Stimulated activated naive CD4-positive, alpha-beta T cell treated with Interleukin-2 at 50 U/mL for 16 hours (primary cell): ENCODE measurements around the gene PIN1.
"Not testable (repeated sequence)": the region's sequence is repeated elsewhere in the genome, so short reads cannot be mapped to it uniquely, and the experiment has no call there.

ENCODE experiments used
- DNase-seq: peaks from one replicate; lab custom pipeline; 2025; lab: John Stamatoyannopoulos, UW

The PIN1 gene

DNA sequence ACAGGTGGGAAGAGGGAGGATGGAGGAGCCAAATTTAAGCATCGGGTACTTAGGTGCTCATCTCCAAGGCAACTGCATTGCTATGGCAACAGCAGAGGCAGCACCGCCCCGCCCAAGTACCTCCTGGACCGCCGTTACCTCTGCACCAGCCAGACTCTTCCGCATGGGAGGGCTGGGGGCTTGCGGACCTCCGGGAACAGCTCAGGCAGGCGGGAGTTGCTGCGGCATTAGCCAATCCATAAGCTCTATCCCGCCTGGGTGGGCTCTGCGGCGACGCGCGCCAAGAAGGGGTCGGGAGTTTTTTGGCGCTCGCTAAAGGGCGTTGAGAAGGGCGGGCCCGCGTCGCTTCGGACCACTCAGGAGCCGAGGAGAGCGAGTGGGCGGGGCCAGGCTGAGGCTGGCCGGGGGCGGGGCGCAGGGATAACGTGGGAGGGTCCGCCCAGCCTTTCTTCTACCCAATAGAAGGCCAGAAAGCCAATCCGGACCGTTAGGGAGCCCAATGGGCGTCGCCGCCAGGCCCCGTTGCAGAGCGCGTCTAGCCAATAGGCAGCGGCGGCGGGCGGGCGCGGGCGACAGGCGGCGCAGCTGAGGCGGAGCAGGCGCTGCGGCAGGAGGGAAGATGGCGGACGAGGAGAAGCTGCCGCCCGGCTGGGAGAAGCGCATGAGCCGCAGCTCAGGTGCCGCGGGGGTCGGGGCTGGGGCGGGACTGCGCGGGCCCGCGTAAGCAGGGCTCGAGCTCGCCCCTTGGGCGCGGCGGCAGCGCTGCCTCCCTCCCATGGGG lies at the start of gene PIN1:
TSS of gene PIN1 (plus strand) at position 593 of the 781 bp plus-strand sequence. CDS start at position 620, 27 bp downstream.
- DNase-seq, result peak; percentile 99

DNA sequence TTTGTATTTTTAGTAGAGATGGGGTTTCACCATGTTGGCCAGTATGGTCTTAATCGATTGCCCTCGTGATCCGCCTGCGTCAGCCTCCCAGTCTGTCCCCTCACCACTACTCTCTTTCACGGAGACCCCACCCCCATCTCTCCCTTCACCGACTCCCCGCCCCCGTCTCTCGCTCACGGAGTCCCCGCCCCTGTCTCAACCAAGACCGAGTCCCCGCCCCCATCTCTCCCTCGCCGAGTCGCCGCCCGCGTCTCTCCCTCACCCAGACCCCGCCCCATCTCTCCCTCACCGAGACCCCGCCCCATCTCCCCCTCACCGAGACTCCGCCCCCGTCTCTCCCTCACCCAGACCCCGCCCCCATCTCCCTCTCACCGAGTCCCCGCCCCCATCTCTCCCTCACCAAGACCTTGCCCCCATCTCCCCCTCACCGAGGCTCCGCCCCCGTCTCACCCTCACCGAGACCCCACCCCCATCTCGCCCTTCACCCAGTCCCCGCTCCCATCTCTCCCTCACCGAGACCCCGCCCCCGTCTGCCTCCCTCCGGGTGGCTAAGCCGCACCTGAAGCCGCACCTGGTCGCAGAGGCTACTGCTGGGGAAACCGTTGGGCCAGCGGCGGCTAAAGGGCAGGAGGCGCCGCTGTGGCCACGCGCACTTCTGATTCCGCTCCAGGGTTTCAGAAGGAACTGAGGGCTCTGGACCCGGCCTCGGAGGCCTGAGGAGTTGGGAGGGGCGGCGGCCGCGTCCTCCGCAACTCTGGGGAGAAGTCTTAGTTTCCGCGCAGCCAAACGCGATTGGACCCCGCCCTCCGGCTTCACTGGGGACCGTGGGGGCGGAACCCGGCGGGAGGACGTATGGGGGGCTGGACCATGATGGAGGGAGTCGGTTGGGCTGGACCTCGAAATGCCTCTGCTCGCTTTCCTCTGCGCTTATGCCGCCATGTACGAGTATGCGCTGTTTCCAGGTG lies 49.5 kb upstream of the PIN1 start:
- peak; percentile 98 for DNase-seq

DNA sequence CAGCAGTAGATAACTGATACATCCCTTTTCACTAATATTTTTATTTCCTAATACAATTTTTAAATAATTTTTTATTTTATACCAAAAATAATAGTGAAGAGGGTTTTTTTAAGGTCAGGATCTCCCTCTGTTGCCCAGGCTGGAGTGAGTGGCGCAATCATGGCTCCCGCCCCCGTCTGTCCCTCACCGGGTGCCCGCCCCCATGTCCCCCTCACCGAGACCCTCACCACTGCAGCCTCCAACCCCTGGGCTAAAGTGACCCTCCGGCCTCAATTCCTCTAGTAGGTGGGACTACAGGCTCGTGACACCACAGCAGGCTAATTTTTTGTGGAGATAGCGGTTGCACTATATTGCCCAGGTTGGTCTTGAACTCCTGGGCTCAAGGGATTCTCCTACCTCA lies 48.8 kb upstream of the PIN1 start:
- DNase-seq, result no peak

DNA sequence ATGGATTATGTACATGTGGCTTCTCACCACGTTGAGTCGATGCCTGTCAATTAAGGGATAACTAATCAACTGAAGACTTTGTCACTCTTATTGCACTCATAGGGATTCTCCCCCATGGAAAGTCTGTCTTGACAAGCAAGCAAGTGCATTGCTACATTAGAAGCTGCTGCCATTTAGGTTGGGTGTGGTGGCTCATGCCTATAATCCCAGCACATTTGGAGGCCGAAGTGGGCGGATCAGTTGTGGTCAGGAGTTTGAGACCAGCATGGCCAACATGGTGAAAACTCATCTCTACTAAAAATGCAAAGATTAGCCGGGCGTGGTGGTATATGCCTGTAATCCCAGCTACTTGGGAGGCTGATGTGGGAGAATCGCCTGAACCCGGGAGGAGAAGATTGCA lies 48.3 kb upstream of the PIN1 start:
- DNase-seq, result no peak

DNA sequence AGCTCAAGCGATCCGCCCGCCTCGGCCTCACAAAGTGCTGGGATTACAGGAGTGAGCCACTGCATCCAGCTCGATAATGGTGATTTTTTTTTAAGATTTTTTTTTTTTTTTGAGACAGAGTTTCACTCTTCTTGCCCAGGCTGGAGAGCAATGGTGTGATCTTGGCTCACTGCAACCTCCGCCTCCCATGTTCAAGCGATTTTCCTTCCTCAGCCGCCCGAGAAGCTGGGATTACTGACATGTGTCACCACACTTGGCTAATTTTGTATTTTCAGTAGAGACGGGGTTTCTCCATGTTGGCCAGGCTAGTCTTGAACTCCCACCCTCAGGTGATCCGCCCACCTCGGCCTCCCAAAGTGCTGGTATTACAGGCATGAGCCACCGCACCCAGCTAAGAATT lies 46.5 kb upstream of the PIN1 start:
- DNase-seq, result not testable (repeated sequence)

DNA sequence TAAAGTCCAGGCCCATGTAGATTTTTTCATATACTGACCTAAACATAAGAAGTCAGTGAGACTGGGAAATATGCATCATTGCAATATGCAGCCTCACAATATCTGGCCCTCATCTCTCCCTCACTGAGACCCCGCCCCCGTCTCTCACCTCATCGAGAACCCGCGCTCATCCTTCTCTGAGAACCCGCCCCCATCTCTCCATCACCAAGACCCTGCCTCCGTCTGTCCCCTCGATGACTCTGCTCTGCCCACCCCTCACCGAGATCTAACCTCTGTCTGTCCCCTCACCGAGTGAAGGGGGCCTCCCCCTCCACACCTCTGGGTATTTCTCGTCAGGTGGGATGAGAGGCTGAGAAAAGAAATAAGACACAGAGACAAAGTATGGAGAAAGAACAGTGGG lies 46.1 kb upstream of the PIN1 start:
- no peak for DNase-seq

DNA sequence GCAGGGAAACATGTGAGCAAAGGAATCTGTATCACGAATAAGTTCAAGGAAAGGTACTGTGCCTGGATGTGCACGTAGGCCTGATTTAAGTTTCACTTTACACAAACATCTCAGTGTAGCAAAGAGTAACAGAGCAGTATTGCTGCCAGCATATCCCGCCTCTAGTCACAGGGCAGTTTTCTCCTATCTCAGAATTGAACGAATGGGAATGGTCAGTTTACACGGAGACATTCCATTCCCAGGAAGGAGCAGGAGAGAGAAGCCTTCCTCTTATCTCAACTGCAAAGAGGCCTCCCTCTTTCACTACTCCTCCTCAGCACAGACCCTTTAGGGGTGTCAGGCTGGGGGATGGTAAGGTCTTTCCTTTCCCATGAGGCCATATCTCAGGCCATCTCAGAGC lies 45.5 kb upstream of the PIN1 start:
- DNase-seq, result not testable (repeated sequence)

DNA sequence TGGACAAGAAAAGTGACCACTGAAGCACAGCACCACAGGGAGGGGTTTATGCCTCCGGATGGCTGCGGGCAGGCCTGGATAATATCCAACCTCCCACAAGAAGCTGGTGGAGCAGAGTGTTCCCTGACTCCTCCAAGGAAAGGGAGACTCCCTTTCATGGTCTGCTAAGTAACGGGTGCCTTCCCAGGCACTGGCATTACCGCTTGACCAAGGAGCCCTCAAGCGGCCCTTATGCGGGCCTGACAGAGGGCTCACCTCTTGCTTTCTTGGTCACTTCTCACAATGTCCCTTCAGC lies 44.1 kb upstream of the PIN1 start:
- DNase-seq, result not testable (repeated sequence)

DNA sequence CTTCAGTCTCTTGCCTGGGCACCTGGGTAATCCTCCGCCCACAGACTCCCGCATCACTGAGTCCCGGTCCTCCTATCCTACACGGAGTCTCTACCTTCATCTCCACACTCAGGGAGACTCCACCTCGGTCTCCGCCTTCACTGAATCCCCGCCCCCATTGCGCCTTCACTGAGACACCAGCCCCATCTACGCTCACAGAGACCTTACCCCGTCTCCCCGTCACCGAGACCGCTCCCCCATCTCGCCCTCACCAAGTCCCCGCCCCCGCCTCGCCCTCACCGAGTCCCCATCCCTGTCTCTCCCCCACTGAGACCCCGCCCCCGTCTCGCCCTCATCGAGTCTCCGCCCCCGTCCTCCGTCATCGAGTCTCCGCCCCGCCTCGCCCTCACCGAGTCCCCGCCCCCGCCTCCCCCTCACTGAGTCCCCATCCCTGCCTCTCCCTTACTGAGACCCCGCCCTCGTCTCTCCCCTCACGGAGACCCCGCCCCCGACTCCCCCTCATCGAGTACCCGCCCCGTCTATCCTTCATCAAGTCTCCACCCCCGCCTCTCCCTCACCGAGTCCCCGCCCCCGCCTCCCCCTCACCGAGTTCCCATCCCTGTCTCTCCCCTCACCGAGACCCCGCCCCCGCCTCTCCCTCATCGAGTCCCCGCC lies 43.4 kb upstream of the PIN1 start:
- DNase-seq, result peak; percentile 94

DNA sequence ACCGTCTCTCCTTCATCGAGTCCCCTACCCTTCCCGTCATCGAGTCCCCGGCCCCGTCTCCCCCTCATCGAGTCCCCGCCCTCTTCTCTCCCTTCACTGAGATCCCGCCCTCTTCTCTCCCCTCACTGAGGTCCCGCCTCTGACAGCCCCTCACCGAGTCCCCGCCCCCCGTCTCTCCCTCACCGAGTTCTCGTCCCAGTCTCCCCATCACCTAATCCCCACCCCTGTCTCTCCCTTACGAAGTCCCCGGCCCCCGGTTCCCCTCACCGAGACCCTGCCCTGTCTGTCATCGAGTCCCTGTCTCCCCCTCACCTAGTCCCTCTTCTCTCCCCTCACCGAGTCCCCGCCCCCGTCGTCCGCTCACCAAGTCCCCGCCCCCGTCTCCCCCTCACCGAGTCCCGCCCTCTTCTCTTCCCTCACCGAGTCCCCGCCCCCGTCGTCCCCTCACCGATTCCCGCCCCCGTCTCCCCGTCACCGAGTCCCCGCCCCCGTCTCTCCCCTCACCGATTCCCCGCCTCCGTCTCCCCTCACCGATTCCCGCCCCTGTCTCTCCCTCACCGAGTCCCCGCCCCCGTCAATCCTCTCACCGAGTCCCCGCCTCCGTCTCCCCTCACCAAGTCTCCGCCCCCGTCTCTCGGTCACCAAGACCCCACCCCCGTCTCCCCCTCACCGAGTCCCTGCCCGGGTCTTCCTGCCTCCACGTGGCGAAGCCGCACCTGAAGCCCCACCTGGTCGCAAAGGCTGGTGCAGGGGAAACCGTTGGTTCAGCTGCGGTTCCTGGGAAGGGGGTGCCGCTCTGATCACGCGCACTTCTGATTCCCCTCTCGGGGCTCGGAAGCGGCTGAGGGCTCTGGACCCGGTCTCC lies 42.7 kb upstream of the PIN1 start:
- DNase-seq, result peak; percentile 97

DNA sequence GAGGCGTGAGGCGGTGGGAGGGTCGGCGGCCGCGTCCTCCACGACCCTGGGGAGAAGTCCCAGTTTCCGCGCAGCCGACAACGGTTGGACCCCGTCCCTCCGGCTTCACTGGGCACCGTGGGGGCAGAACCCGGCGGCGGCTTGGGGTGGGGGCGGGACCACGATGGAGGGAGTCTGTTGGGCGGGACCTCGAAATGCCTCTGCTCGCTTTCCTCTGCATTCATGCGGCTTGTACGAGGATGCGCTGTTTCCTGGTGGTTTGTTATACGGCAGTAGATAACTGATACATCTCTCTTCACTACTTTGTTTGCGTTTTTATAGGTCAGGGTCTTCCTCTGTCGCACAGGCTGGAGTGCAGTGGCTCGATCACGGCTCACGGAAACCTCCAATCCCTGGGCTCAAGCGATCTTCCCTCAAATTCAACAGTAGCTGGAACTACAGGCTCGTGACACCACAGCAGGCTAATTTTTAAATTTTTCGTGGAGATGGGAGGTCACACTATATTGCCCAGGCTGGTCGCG lies 42.0 kb upstream of the PIN1 start:
- DNase-seq, result peak; percentile 69

DNA sequence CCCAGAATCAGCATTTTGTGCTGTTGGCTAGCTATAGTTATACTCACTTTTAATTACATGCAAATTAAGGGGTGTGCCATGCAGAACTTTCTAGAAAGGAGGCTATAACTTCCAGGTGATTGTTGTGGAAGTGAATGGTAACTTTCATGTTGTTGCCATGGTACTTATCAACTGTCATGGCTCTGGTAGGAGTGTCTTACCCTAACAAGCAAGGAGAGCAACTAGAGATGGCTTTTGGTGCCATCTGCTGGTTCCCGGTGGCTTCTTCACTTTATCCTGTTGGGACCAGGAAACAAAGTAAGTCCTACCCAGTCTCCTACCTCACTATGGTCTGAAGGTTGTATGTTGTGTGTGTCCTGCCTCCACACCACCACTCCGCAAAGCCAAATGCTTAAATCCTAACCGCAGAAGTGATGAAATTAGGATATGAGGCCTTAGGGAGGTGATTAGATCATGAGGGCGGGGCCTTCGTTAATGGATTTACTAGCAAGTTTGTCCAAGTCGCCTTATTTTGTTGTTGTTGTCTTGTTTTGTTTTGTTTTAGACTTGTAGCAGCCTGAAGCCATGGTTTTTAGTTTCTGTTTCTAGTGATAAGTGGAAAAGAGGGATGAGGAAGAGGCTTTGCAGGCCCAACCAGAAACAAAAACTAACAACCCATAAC lies 38.9 kb upstream of the PIN1 start:
- DNase-seq, result peak; percentile 80

DNA sequence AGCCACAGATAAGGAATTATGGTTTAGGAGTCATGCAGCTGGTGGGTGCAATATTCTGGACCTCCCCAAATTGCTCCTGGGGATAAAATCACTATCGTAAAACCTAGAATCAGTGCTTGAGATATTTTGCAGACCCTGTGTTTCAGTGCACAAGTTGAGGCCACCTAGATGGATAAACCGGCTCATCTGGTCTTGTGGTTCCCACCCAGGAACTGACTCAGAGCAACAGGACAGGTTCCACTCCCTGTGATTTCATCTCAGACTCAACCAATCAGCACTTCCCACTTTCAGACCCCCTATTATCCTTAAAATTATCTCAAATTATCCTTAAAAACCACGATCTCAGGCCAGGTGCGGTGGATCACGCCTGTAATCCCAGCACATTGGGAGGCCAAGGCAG lies 37.2 kb upstream of the PIN1 start:
- no peak for DNase-seq

DNA sequence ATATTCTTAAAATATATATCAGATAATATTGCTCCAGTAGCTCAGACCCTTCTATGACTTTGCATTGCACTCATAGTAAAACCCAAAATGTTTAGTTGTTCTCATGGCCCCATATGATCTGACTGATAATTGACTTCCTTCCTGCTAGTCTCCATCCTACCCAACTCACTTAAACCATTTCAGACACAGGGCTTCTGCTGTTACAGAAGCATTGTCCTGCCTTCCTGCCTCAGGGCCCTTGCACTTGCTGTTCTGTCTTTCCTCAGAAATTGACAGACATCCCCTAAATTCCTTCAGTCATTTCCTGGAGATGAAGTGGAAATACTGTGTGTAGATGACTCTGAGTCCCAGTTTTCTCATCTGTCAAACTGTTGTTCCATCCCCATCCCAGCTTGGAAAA lies 36.0 kb upstream of the PIN1 start:
- DNase-seq, result no peak

DNA sequence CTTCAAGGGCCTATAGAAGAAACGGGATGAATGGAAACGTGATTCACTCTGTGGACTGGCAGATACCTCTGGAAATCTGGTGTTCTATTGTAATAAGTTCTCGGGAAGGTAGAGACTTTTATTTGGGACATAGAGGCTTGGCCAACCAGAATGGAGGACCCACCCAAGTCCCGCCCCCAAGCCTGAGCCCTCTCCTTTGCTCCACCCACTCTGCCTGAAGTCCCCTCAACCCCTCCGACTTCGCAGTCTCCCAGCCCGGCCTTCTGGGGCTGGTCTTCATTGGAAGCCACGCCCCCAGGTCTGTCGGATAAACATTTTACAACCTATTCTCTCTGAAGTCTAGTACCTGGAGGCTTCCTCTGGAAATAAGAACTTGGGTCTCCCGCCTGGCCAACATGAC lies 33.1 kb upstream of the PIN1 start:
- no peak for DNase-seq

DNA sequence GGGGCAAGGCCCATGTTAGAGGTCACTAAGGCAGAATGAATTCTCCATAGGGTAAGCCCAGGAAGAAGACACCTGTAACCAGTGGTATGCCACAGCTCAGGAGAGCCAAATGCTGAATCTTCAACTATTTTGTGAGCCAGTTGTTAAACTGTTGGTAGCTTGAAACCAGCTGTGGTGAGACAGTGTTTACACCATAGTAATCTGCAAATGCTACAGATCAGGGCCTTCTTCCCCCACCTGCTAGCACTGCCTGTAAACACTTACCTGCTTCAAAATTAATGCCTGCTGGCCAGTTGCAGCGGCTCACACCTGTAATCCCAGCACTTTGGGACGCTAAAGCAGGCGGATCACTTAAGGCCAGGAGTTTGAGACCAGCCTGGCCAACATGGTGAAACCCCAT lies 28.3 kb upstream of the PIN1 start:
- DNase-seq, result no peak

DNA sequence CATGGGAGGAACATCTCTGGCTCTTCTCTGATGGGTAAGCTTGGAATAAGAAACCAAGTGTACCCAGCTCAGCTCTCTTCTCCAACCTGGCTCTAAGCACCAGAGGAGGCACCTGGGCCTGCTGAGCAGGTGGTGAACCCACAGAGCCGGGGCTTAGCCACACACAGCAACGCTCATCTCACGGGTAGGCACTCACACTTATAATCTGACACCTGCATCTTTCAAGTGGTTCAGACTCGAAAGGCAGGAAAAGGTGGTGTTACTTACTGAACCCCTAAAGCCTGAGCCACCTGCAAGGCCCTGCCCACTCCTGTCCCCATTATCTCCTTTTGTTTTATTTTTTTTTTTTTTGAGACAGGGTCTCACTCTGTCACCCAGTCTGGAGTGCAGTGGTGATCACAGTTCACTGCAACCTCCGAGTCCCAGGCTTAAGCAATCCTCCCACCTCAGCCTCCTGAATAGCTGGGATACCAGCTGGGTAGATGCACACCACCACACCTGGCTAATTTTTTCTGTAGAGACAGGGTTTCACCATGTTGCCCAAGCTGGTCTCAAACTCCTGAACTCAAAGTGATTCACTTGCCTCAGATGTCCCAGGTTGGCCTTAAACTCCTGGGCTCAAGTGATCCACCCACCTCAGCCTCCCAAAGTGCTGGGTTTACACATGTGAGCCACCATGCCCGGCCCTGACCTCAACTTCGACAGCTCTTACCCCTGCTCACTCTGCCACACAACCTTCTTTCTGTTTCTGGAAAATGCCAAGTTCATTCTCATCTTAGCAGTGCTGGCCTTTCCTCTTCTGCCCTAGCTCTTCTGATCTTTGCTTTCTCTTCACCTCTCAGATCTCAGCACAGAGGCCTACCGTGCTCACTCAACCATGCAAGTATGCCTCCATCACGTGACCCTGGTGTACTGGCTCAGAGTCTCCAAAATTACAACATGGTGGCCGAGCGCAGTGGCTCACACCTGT lies 26.0 kb upstream of the PIN1 start:
- DNase-seq, result no peak

DNA sequence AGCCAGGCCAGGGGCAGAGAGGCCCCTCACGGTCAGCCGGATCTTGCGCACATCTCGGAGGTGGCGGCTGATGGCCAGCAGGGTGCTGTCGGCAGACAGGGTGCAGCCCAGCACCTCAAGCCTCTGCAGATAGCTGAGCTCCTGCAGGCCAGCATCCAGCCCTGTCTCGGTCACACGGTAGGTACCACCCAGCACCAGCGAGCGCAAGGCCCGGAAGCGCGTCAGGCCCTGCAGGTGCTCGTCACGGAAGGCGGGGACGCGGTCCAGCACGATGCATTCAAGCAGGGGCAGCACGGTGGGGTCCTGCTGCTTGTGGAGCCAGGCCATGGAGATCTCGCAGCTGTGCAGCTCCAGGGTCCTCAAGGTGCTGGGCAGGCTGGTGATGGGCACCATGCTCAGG lies 24.0 kb upstream of the PIN1 start:
- no peak for DNase-seq

DNA sequence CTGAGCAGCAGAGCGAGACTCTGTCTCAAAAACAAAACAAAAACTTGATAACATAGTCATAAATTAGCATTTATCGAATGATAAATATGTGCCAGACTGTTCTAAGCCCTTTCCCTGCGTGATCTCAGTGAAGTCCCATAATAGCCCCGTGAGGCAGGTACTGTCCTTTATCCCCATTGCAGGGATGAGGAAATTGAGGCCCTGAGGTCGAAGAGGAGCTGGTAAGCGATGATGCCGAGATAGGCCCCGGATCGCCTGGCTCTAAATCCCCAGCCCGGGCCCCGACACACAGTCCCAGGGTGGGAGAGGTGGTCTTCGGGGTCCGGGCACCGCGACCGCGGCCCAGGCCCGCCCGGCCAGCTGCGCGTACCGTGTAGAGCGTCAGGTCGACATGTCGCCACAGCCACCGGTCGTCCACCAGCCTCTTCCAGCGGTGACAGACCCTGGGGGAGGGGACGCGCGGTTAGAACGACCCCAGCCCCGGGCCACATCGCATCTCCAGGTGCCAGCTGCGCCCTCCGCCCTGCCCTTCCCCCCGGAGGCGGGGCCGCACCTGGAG lies 16.9 kb upstream of the PIN1 start:
- DNase-seq, result no peak
